Measurements from ENCODE around the gene JARID2.

The JARID2 gene

GRCh38 chr6:15510536-15511247, 264.8 kb downstream of the JARID2 start:
- no peak for DNase-seq (ENCODE audit: low read depth)
- TF ChIP-seq CTCF (conservative IDR thresholded peaks at IDR 0.05; ENCODE audit: low read depth, low read length), result no peak
- H3K4me3 ChIP-seq (ENCODE audit: low read depth, low read length), result no peak overlapping the region

- no peak for DNase-seq (ENCODE audit: low read depth)
- TF ChIP-seq CTCF (conservative IDR thresholded peaks at IDR 0.05; ENCODE audit: low read depth, low read length), result no peak
- no peak overlapping the region for H3K4me3 ChIP-seq (ENCODE audit: low read depth, low read length)
Measured at GRCh38 chr6:15511248-15512125, 265.6 kb downstream of the JARID2 start.

GRCh38 chr6:15512126-15512525, 266.3 kb downstream of the JARID2 start:
- H3K4me3 ChIP-seq (ENCODE audit: low read depth, low read length), result no peak overlapping the region
- peak; percentile 39 for DNase-seq (ENCODE audit: low read depth)
- TF ChIP-seq CTCF (conservative IDR thresholded peaks at IDR 0.05; ENCODE audit: low read depth, low read length), result peak; percentile 37

GRCh38 chr6:15512721-15513120, 266.9 kb downstream of the JARID2 start:
- no peak for DNase-seq (ENCODE audit: low read depth)
- no peak overlapping the region for H3K4me3 ChIP-seq (ENCODE audit: low read depth, low read length)
- no peak for TF ChIP-seq CTCF (conservative IDR thresholded peaks at IDR 0.05; ENCODE audit: low read depth, low read length)

GRCh38 chr6:15513131-15513771, 267.4 kb downstream of the JARID2 start:
- TF ChIP-seq CTCF (conservative IDR thresholded peaks at IDR 0.05; ENCODE audit: low read depth, low read length), result no peak

GRCh38 chr6:15513801-15514711, 268.2 kb downstream of the JARID2 start:
- TF ChIP-seq CTCF (conservative IDR thresholded peaks at IDR 0.05; ENCODE audit: low read depth, low read length), result no peak

More at GRCh38 chr6:15513131-15513771, 267.4 kb downstream of the JARID2 start:
- H3K4me3 ChIP-seq (ENCODE audit: low read depth, low read length), result no peak overlapping the region
- no peak for DNase-seq (ENCODE audit: low read depth)

More at GRCh38 chr6:15513801-15514711, 268.2 kb downstream of the JARID2 start:
- H3K4me3 ChIP-seq (ENCODE audit: low read depth, low read length), result no peak overlapping the region
- DNase-seq (ENCODE audit: low read depth), result no peak
